Mucosa of descending colon (tissue), 3 donors: ENCODE measurements around the gene PCSK4. TPM values are rescaled to one million over a fixed set of nuclear protein-coding genes. Genes with fewer than 3 reads are reported as not detected.
A peak's percentile ranks its signal among the peaks of the same experiment; 100 is the strongest.
"Not testable (repeated sequence)": the region's sequence is repeated elsewhere in the genome, so short reads cannot be mapped to it uniquely, and the experiment has no call there.

ENCODE experiments used
- ATAC-seq: fragments of 200-7000 bp; cut with Tn5 transposase; one replicate; pipeline ENCODE4 v1.9.1; 2020; ENCODE audit warnings: mild to moderate bottlenecking, moderate library complexity
- DNase-seq, 3 donors: peaks; one replicate each; pipeline ENCODE4 v3.0.0-alpha.2; 2020
- H3K36me3 ChIP-seq: fragments of 200-600 bp; one replicate; pipeline ENCODE4 v1.8.0; 2021; ENCODE audit warnings: low read depth, mild to moderate bottlenecking
- H3K4me1 ChIP-seq: fragments of 200-600 bp; one replicate; pipeline ENCODE4 v1.8.0; 2021; ENCODE audit warnings: low read depth, mild to moderate bottlenecking
- H3K4me3 ChIP-seq: fragments of 200-600 bp; one replicate; pipeline ENCODE4 v1.8.0; 2021; ENCODE audit warnings: mild to moderate bottlenecking
- H3K9me3 ChIP-seq: fragments of 200-600 bp; one replicate; pipeline ENCODE4 v1.8.0; 2021; ENCODE audit warnings: mild to moderate bottlenecking
- CTCF ChIP-seq: fragments of 200-600 bp; IDR thresholded peaks from one replicate; pipeline ENCODE4 v1.8.0; 2022; ENCODE audit warnings: antibody characterized with exemption, mild to moderate bottlenecking
- intact Hi-C, 2 donors: fragments of 100-400 bp; cut with DNase I in 1 of 2; cut with micrococcal nuclease in 1 of 2; formaldehyde crosslinking; loops; one replicate each; pipeline versions ENCODE4 v1.11.0 to v1.11.1; 2022; cut with DNase I, micrococcal nuclease
- total RNA-seq, 3 donors: library from RNA; stranded (reverse); fragmentation: NEBNext Ultra II Directional in 2 of 3; extraction: Animal tissue kit (Norgen Biotek cat#: 25700) in 2 of 3; gene quantifications; one replicate each; pipeline versions ENCODE4 v1.2.1 to v1.2.4, GENCODE V29; 2021 to 2023
- donor health status: DM: no; HTN: no; CAD: no; lungs with moderate emphysema.
- donor health status: DM: no; HTN: no; CAD: no.
- donor health status: DM: no; HTN: yes; CAD: no.

Gene PCSK4
- total RNA-seq, 3 donors from 2014 or later: 3.3 to 7.5 (median 4.9) TPM

GRCh38 chr19:1445185-1445931, 44.8 kb downstream of the PCSK4 start:
- Histone ChIP-seq H3K4me1 (peaks cover 15% of the 10 kb centered on the region), H3K9me3 (no peaks in the 10 kb centered on the region), H3K4me3 (no peak overlapping the region), H3K36me3 (peaks cover 9% of the 10 kb centered on the region)
- intact Hi-C loops: no loop called here
- peak; percentile 97 for TF ChIP-seq CTCF
- ATAC-seq: peak; percentile 96
- peak; percentile 81 to 90 (median 82) for DNase-seq

- intact Hi-C loops: no loop called here
- H3K9me3 ChIP-seq: no peaks in the 10 kb centered on the region
- DNase-seq: peak in 1 of 3 donors; percentile 52
These were observed 48.3 kb downstream of the PCSK4 start for GRCh38 chr19:1441677-1442438.

GRCh38 chr19:1441022-1441426, 49.1 kb downstream of the PCSK4 start:
- TF ChIP-seq CTCF: no peak
- DNase-seq: no peak
- no peak for ATAC-seq
- peaks cover 27% of the 10 kb centered on the region for H3K4me1 ChIP-seq
- no peaks in the 10 kb centered on the region for H3K9me3 ChIP-seq
- peaks cover 9% of the 10 kb centered on the region for H3K36me3 ChIP-seq
- intact Hi-C loops: no loop called here
- H3K4me3 ChIP-seq: no peak overlapping the region

More at GRCh38 chr19:1441677-1442438, 48.3 kb downstream of the PCSK4 start:
- ATAC-seq: no peak
- peaks cover 35% of the 10 kb centered on the region for H3K4me1 ChIP-seq
- H3K36me3 ChIP-seq: peaks cover 9% of the 10 kb centered on the region
- TF ChIP-seq CTCF: no peak
- H3K4me3 ChIP-seq: no peak overlapping the region

GRCh38 chr19:1440418-1440801, 49.7 kb downstream of the PCSK4 start:
- Histone ChIP-seq H3K9me3 (no peaks in the 10 kb centered on the region), H3K4me1 (peaks cover 22% of the 10 kb centered on the region), H3K36me3 (peaks cover 9% of the 10 kb centered on the region), H3K4me3 (no peak overlapping the region)
- TF ChIP-seq CTCF: no peak
- ATAC-seq (no peak), DNase-seq (peak in 1 of 3 donors; percentile 43)
- intact Hi-C loops: no loop called here

GRCh38 chr19:1439525-1440417, 50.4 kb downstream of the PCSK4 start:
- ATAC-seq, intact Hi-C loops, H3K36me3 ChIP-seq, H3K4me3 ChIP-seq, H3K9me3 ChIP-seq: not testable (repeated sequence)
- peak in 1 of 3 donors; percentile 55 for DNase-seq
- peaks cover 20% of the 10 kb centered on the region for H3K4me1 ChIP-seq
